Activated CD8-positive, alpha-beta T cell treated with anti-CD3 and anti-CD28 coated beads for 36 hours (primary cell): Measurements from ENCODE around the gene SPIRE2. TPM values are rescaled to one million over a fixed set of nuclear protein-coding genes. Genes with fewer than 3 reads are reported as not detected.
"Not testable (repeated sequence)": the region's sequence is repeated elsewhere in the genome, so short reads cannot be mapped to it uniquely, and the experiment has no call there.

ENCODE experiments used
- ATAC-seq: fragments of 200-7000 bp; cut with Tn5 transposase; one replicate; pipeline ENCODE4 v1.10.0; 2021; ENCODE audit warnings: mild to moderate bottlenecking, moderate library complexity
- CTCF ChIA-PET: fragments of 350-600 bp; sonication (Branson Sonifier 250); formaldehyde crosslinking; loops from one replicate; lab custom pipeline; 2021; ENCODE audit warnings: antibody characterized with exemption; lab: Charles Lee
- POLR2A ChIA-PET: fragments of 350-600 bp; sonication (Branson Sonifier 250); formaldehyde crosslinking; loops from one replicate; lab custom pipeline; 2021; ENCODE audit warnings: antibody characterized with exemption; lab: Charles Lee
- DNase-seq: peaks from one replicate; pipeline ENCODE4 v3.0.0-alpha.2; 2020
- H3K27ac Mint-ChIP-seq: one replicate; pipeline ENCODE4 v1.8.0; 2021; ENCODE audit warnings: mild to moderate bottlenecking, mixed read lengths
- H3K27me3 Mint-ChIP-seq: one replicate; pipeline ENCODE4 v1.8.0; 2021; ENCODE audit warnings: mixed read lengths
- H3K36me3 Mint-ChIP-seq: one replicate; pipeline ENCODE4 v1.8.0; 2021; ENCODE audit warnings: low read depth, mixed read lengths
- H3K4me1 Mint-ChIP-seq: one replicate; pipeline ENCODE4 v1.8.0; 2021; ENCODE audit warnings: low read depth, mixed read lengths
- H3K4me3 Mint-ChIP-seq: one replicate; pipeline ENCODE4 v1.8.0; 2021; ENCODE audit warnings: mild to moderate bottlenecking, moderate library complexity, mixed read lengths
- H3K9me3 Mint-ChIP-seq: one replicate; pipeline ENCODE4 v1.8.0; 2021; ENCODE audit warnings: mixed read lengths
- CTCF ChIP-seq: fragments of 200-600 bp; IDR thresholded peaks from one replicate; pipeline ENCODE4 v1.8.0; 2022; ENCODE audit warnings: antibody characterized with exemption, mild to moderate bottlenecking
- intact Hi-C: fragments of 100-400 bp; cut with micrococcal nuclease; formaldehyde crosslinking; loops from one replicate; pipeline ENCODE4 v1.10.0; 2022
- total RNA-seq, 2 experiments: library from RNA; stranded (reverse); gene quantifications; one replicate each; pipeline ENCODE4 v1.2.3, GENCODE V29; 2021

Gene SPIRE2
- total RNA-seq, 2 experiments from 2014 or later, result 0.27 to 0.29 TPM

GRCh38 chr16:89821438-89822187, 6.7 kb upstream of the SPIRE2 start:
- H3K9me3 Mint-ChIP-seq, result no peaks in the 10 kb centered on the region
- H3K27ac Mint-ChIP-seq, result no peak overlapping the region
- ATAC-seq (no peak), DNase-seq (peak; percentile 24)
- H3K36me3 Mint-ChIP-seq, result no peaks in the 10 kb centered on the region
- intact Hi-C loops, result no loop called here
- no peak for TF ChIP-seq CTCF
- H3K4me3 Mint-ChIP-seq, result no peak overlapping the region
- H3K4me1 Mint-ChIP-seq, result peaks cover 22% of the 10 kb centered on the region
- ChIA-PET POLR2A (no interaction called here), CTCF (interaction anchor here (0.7 kb wide), 1 partner anchor 121 kb away, joined by 3 read pairs; no protein-coding TSS in a partner anchor)
- no peaks in the 10 kb centered on the region for H3K27me3 Mint-ChIP-seq

- peaks cover 1% of the 10 kb centered on the region for H3K27me3 Mint-ChIP-seq
- CTCF ChIA-PET, result interaction anchor here (0.7 kb wide), 1 partner anchor 122 kb away, joined by 3 read pairs; no protein-coding TSS in a partner anchor
These were observed 5.8 kb upstream of the SPIRE2 start for GRCh38 chr16:89822188-89823086.

GRCh38 chr16:89823087-89823823, 5.0 kb upstream of the SPIRE2 start:
- peaks cover 5% of the 10 kb centered on the region for H3K27me3 Mint-ChIP-seq
- no peaks in the 10 kb centered on the region for H3K36me3 Mint-ChIP-seq
- no peak overlapping the region for H3K4me3 Mint-ChIP-seq
- no peak overlapping the region for H3K27ac Mint-ChIP-seq
- H3K4me1 Mint-ChIP-seq, result peaks cover 11% of the 10 kb centered on the region
- ATAC-seq (no peak), DNase-seq (no peak)
- POLR2A ChIA-PET, result interaction anchor here (0.7 to 1.5 kb wide), 2 partner anchors 100 to 959 kb away, joined by 3 read pairs; no protein-coding TSS in a partner anchor
- no peak for TF ChIP-seq CTCF
- CTCF ChIA-PET, result no interaction called here
- H3K9me3 Mint-ChIP-seq, result no peaks in the 10 kb centered on the region
- intact Hi-C loops, result no loop called here

More at GRCh38 chr16:89822188-89823086, 5.8 kb upstream of the SPIRE2 start:
- Mint-ChIP-seq H3K36me3 (no peaks in the 10 kb centered on the region), H3K4me3 (no peak overlapping the region), H3K9me3 (no peaks in the 10 kb centered on the region), H3K27ac (no peak overlapping the region), H3K4me1 (peaks cover 18% of the 10 kb centered on the region)
- no peak for TF ChIP-seq CTCF
- DNase-seq (no peak), ATAC-seq (no peak)
- intact Hi-C loops, result no loop called here
- POLR2A ChIA-PET, result interaction anchor here (0.7 to 1.5 kb wide), 2 partner anchors 99 to 958 kb away, joined by 3 read pairs; no protein-coding TSS in a partner anchor

GRCh38 chr16:89823824-89824148, 4.5 kb upstream of the SPIRE2 start:
- DNase-seq, H3K4me3 Mint-ChIP-seq, H3K36me3 Mint-ChIP-seq, H3K27ac Mint-ChIP-seq, CTCF ChIA-PET, H3K4me1 Mint-ChIP-seq, ATAC-seq, H3K9me3 Mint-ChIP-seq, H3K27me3 Mint-ChIP-seq, intact Hi-C loops: not testable (repeated sequence)
- POLR2A ChIA-PET, result interaction anchor here (1.5 kb wide), 1 partner anchor 101 kb away, joined by 3 read pairs; no protein-coding TSS in a partner anchor
